WTC11 (cell line): ENCODE measurements around the gene ZFP64. TPM values are rescaled to one million over a fixed set of nuclear protein-coding genes. Genes with fewer than 3 reads are reported as not detected.

Source experiments
- ATAC-seq: fragments of 200-7000 bp; cut with Tn5 transposase; 2 replicates; pipeline ENCODE4 v1.10.0; 2021; ENCODE audit warnings: mild to moderate bottlenecking, moderate library complexity
- CTCF ChIA-PET: fragments of 300-600 bp; sonication (Branson Sonifier 250); formaldehyde crosslinking; loops from one replicate; lab custom pipeline; 2021; ENCODE audit warnings: antibody characterized with exemption; lab: Charles Lee
- POLR2A ChIA-PET: fragments of 350-600 bp; sonication (Branson Sonifier 250); formaldehyde crosslinking; loops from one replicate; lab custom pipeline; 2021; ENCODE audit warnings: antibody characterized with exemption; lab: Charles Lee
- DNase-seq: peaks from one replicate; pipeline ENCODE4 v3.0.0; 2021; ENCODE audit warnings: low spot score
- H3K27ac Mint-ChIP-seq: 2 replicates; pipeline ENCODE4 v1.8.0; 2021; ENCODE audit warnings: mixed read lengths
- H3K27me3 Mint-ChIP-seq: 2 replicates; pipeline ENCODE4 v1.8.0; 2021; ENCODE audit warnings: low read depth, mild to moderate bottlenecking, moderate library complexity, mixed read lengths
- H3K36me3 Mint-ChIP-seq: 2 replicates; pipeline ENCODE4 v1.8.0; 2021; ENCODE audit warnings: mixed read lengths
- H3K4me1 Mint-ChIP-seq: 2 replicates; pipeline ENCODE4 v1.8.0; 2022; ENCODE audit warnings: mixed read lengths
- H3K4me3 Mint-ChIP-seq: 2 replicates; pipeline ENCODE4 v1.8.0; 2021; ENCODE audit warnings: mild to moderate bottlenecking, moderate library complexity, mixed read lengths
- H3K9me3 Mint-ChIP-seq: 2 replicates; pipeline ENCODE4 v1.8.0; 2021; ENCODE audit warnings: mixed read lengths
- ATF1 ChIP-seq: sonication (generic); formaldehyde crosslinking; IDR thresholded peaks from 2 replicates; pipeline ENCODE4 v1.8.1; 2023; ENCODE audit warnings: mild to moderate bottlenecking, moderate library complexity, missing genetic modification reagents
- ELF4 ChIP-seq: sonication (generic); formaldehyde crosslinking; IDR thresholded peaks from 2 replicates; pipeline ENCODE4 v1.8.1; 2022; ENCODE audit warnings: low read depth, mild to moderate bottlenecking, moderate library complexity, missing genetic modification reagents
- ESRRA ChIP-seq: sonication (generic); formaldehyde crosslinking; IDR thresholded peaks from 2 replicates; pipeline ENCODE4 v1.8.1; 2022; ENCODE audit warnings: mild to moderate bottlenecking, missing genetic modification reagents, borderline replicate concordance
- FOXK1 ChIP-seq: sonication (generic); formaldehyde crosslinking; IDR thresholded peaks from 2 replicates; pipeline ENCODE4 v1.8.0; 2022; ENCODE audit warnings: mild to moderate bottlenecking, moderate library complexity, missing genetic modification reagents
- FOXP1 ChIP-seq: sonication (generic); formaldehyde crosslinking; IDR thresholded peaks from 2 replicates; pipeline ENCODE4 v1.8.0; 2022; ENCODE audit warnings: missing genetic modification reagents, mild to moderate bottlenecking, moderate library complexity, borderline replicate concordance
- JUN ChIP-seq: sonication (generic); formaldehyde crosslinking; IDR thresholded peaks from 2 replicates; pipeline ENCODE4 v1.8.0; 2023; ENCODE audit warnings: mild to moderate bottlenecking, missing genetic modification reagents
- MAX ChIP-seq: sonication (generic); formaldehyde crosslinking; IDR thresholded peaks from 2 replicates; pipeline ENCODE4 v1.8.0; 2022; ENCODE audit warnings: mild to moderate bottlenecking, missing genetic modification reagents
- NFE2L1 ChIP-seq: sonication (generic); formaldehyde crosslinking; IDR thresholded peaks from 2 replicates; pipeline ENCODE4 v1.8.1; 2023; ENCODE audit warnings: missing genetic modification reagents
- PRRX2 ChIP-seq: fragments of 250-450 bp; sonication (Bioruptor Pico); IDR thresholded peaks from 2 replicates; pipeline ENCODE4 v1.8.0; 2021; ENCODE audit warnings: mild to moderate bottlenecking
- SOX15 ChIP-seq: fragments of 250-450 bp; sonication (Bioruptor Pico); IDR thresholded peaks from 2 replicates; pipeline ENCODE4 v1.9.0; 2021; ENCODE audit warnings: mild to moderate bottlenecking
- ZBTB43 ChIP-seq: sonication (generic); formaldehyde crosslinking; IDR thresholded peaks from 2 replicates; pipeline ENCODE4 v1.8.1; 2023; ENCODE audit warnings: mild to moderate bottlenecking, missing genetic modification reagents
- ZNF121 ChIP-seq: sonication (generic); formaldehyde crosslinking; IDR thresholded peaks from 2 replicates; pipeline ENCODE4 v1.8.0; 2023; ENCODE audit warnings: missing genetic modification reagents
- ZNF671 ChIP-seq: fragments of 250-450 bp; sonication (Bioruptor Pico); IDR thresholded peaks from 2 replicates; pipeline ENCODE4 v1.8.0; 2021; ENCODE audit warnings: mild to moderate bottlenecking
- total RNA-seq: library from RNA; stranded (reverse); gene quantifications from 3 replicates; pipeline ENCODE4 v1.2.3, GENCODE V29; 2021
- TF ChIP-seq, protein P1 (sequence below): fragments of 250-450 bp; sonication (Bioruptor Pico); IDR thresholded peaks from 2 replicates; pipeline ENCODE4 v1.9.0; 2021; ENCODE audit warnings: mild to moderate bottlenecking
- TF ChIP-seq, protein P2 (sequence below): sonication (generic); formaldehyde crosslinking; IDR thresholded peaks from 2 replicates; pipeline ENCODE4 v1.8.0; 2023; ENCODE audit warnings: mild to moderate bottlenecking, missing genetic modification reagents
- TF ChIP-seq, protein P3 (sequence below): sonication (generic); formaldehyde crosslinking; IDR thresholded peaks from 2 replicates; pipeline ENCODE4 v1.8.0; 2022; ENCODE audit warnings: mild to moderate bottlenecking, missing genetic modification reagents
- TF ChIP-seq, protein P4 (sequence below): fragments of 250-450 bp; sonication (Bioruptor Pico); IDR thresholded peaks from 2 replicates; pipeline ENCODE4 v1.9.0; 2021; ENCODE audit warnings: mild to moderate bottlenecking
- TF ChIP-seq, protein P5 (sequence below): sonication (generic); formaldehyde crosslinking; IDR thresholded peaks from 2 replicates; pipeline ENCODE4 v1.8.1; 2022; ENCODE audit warnings: missing genetic modification reagents, borderline replicate concordance

The ZFP64 gene
- total RNA-seq, 1 experiment from 2014 or later = 26.1 TPM

GRCh38 chr20:52180180-52180840, 11.3 kb downstream of the ZFP64 start:
- DNase-seq (no peak), ATAC-seq (no peak)
- Mint-ChIP-seq H3K27ac (no peak overlapping the region), H3K36me3 (peaks cover 21% of the 10 kb centered on the region), H3K27me3 (no peaks in the 10 kb centered on the region), H3K9me3 (no peaks in the 10 kb centered on the region), H3K4me3 (no peak overlapping the region), H3K4me1 (peaks cover 3% of the 10 kb centered on the region)
- POLR2A ChIA-PET = no interaction called here
- CTCF ChIA-PET = interaction anchor here (0.7 to 1.5 kb wide), 2 partner anchors 11 to 639 kb away, joined by 3 to 6 read pairs; partner anchors contain the start of gene ZFP64
- TF ChIP-seq ZBTB43 (CRISPR knock-in tag) (no peak), SOX15 (CRISPR knock-in tag) (no peak), ESRRA (no peak), FOXK1 (no peak), MAX (CRISPR knock-in tag) (no peak), ELF4 (no peak), NFE2L1 (CRISPR knock-in tag) (no peak), ZNF671 (CRISPR knock-in tag) (no peak), PRRX2 (CRISPR knock-in tag) (no peak), ATF1 (CRISPR knock-in tag) (no peak), FOXP1 (CRISPR knock-in tag) (no peak), JUN (CRISPR knock-in tag) (no peak), ZNF121 (CRISPR knock-in tag) (no peak)
- TF ChIP-seq, protein P1, sequence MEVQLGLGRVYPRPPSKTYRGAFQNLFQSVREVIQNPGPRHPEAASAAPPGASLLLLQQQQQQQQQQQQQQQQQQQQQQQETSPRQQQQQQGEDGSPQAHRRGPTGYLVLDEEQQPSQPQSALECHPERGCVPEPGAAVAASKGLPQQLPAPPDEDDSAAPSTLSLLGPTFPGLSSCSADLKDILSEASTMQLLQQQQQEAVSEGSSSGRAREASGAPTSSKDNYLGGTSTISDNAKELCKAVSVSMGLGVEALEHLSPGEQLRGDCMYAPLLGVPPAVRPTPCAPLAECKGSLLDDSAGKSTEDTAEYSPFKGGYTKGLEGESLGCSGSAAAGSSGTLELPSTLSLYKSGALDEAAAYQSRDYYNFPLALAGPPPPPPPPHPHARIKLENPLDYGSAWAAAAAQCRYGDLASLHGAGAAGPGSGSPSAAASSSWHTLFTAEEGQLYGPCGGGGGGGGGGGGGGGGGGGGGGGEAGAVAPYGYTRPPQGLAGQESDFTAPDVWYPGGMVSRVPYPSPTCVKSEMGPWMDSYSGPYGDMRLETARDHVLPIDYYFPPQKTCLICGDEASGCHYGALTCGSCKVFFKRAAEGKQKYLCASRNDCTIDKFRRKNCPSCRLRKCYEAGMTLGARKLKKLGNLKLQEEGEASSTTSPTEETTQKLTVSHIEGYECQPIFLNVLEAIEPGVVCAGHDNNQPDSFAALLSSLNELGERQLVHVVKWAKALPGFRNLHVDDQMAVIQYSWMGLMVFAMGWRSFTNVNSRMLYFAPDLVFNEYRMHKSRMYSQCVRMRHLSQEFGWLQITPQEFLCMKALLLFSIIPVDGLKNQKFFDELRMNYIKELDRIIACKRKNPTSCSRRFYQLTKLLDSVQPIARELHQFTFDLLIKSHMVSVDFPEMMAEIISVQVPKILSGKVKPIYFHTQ (CRISPR knock-in tag) = no peak
- TF ChIP-seq, protein P2, sequence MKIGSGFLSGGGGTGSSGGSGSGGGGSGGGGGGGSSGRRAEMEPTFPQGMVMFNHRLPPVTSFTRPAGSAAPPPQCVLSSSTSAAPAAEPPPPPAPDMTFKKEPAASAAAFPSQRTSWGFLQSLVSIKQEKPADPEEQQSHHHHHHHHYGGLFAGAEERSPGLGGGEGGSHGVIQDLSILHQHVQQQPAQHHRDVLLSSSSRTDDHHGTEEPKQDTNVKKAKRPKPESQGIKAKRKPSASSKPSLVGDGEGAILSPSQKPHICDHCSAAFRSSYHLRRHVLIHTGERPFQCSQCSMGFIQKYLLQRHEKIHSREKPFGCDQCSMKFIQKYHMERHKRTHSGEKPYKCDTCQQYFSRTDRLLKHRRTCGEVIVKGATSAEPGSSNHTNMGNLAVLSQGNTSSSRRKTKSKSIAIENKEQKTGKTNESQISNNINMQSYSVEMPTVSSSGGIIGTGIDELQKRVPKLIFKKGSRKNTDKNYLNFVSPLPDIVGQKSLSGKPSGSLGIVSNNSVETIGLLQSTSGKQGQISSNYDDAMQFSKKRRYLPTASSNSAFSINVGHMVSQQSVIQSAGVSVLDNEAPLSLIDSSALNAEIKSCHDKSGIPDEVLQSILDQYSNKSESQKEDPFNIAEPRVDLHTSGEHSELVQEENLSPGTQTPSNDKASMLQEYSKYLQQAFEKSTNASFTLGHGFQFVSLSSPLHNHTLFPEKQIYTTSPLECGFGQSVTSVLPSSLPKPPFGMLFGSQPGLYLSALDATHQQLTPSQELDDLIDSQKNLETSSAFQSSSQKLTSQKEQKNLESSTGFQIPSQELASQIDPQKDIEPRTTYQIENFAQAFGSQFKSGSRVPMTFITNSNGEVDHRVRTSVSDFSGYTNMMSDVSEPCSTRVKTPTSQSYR (CRISPR knock-in tag) = no peak
- TF ChIP-seq, protein P3, sequence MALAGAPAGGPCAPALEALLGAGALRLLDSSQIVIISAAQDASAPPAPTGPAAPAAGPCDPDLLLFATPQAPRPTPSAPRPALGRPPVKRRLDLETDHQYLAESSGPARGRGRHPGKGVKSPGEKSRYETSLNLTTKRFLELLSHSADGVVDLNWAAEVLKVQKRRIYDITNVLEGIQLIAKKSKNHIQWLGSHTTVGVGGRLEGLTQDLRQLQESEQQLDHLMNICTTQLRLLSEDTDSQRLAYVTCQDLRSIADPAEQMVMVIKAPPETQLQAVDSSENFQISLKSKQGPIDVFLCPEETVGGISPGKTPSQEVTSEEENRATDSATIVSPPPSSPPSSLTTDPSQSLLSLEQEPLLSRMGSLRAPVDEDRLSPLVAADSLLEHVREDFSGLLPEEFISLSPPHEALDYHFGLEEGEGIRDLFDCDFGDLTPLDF = no peak
- TF ChIP-seq, protein P4, sequence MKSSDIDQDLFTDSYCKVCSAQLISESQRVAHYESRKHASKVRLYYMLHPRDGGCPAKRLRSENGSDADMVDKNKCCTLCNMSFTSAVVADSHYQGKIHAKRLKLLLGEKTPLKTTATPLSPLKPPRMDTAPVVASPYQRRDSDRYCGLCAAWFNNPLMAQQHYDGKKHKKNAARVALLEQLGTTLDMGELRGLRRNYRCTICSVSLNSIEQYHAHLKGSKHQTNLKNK (CRISPR knock-in tag) = no peak
- TF ChIP-seq, protein P5, sequence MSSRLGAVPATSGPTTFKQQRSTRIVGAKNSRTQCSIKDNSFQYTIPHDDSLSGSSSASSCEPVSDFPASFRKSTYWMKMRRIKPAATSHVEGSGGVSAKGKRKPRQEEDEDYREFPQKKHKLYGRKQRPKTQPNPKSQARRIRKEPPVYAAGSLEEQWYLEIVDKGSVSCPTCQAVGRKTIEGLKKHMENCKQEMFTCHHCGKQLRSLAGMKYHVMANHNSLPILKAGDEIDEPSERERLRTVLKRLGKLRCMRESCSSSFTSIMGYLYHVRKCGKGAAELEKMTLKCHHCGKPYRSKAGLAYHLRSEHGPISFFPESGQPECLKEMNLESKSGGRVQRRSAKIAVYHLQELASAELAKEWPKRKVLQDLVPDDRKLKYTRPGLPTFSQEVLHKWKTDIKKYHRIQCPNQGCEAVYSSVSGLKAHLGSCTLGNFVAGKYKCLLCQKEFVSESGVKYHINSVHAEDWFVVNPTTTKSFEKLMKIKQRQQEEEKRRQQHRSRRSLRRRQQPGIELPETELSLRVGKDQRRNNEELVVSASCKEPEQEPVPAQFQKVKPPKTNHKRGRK = no peak
